ENCODE results near the gene U2AF1.
"Not testable (repeated sequence)": the region's sequence is repeated elsewhere in the genome, so short reads cannot be mapped to it uniquely, and the experiment has no call there.

Gene U2AF1

GRCh38 chr21:43106965-43107793 lies at the start of gene U2AF1:
U2AF1 (minus strand) TSS chr21:43107570; CDS start chr21:43107494, 76 bp downstream.
- DNase-seq = peak; percentile 81

- DNase-seq = not testable (repeated sequence)
These were observed 46.2 kb upstream of the U2AF1 start for GRCh38 chr21:43153601-43154000.

DNA sequence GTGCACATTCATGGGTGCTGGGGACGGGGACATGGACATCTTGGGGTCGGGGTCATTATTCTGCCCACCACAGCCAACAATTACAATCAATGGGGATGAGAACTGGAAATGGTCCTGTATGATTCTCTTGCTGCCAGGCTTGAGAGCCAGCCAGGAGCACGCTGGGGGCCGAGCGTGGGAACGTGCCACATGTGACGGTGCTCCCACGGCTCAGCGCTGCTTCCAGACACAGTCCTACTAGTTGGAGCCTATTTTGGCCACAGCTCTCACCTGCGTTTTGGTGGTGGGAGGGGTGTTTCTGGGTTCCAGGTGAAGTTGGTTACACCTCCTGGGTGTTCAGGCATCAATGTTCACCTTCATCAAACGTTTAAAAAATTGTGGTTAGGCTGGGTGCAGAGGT lies 42.0 kb upstream of the U2AF1 start:
- not testable (repeated sequence) for DNase-seq

DNA sequence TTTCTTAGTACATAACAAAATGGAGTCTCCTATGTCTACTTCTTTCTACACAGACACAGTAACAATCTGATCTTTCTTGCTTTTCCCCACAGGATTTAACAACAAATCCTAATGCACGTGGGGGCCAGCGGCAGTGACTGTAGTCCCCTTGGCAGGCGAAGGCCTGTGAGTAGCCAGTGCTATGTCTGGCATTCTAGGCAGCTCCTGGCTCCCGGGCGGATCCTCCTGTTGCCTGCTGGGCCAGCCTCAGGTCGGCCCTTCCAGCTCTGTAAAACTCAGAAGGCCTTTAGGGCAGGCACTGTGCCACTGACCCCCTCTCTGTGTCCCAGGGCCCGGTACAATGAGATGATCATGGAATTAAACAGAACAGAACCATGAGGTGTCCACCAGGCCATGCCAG lies 40.6 kb upstream of the U2AF1 start:
- not testable (repeated sequence) for DNase-seq

DNA sequence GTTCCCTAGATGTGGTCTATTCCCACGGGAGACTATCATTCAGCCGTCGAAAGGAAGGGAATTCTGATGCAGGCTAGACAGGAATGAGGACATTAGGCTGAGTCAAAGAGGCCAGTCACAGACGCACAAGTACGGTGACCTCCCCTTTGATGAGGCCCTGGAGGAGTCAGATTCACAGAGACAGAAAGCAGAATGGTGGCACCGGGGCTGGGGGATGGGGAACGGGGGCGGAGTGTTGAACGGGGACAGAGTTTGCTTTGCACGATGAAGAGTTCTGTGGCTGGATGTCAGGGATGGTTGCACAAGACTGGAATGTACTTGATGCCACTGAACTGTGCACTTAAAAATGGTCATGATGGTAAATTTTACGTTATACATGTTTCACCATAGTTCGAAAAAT lies 39.3 kb upstream of the U2AF1 start:
- not testable (repeated sequence) for DNase-seq

GRCh38 chr21:43141407-43141806 lies 34.0 kb upstream of the U2AF1 start:
- DNase-seq = not testable (repeated sequence)

DNA sequence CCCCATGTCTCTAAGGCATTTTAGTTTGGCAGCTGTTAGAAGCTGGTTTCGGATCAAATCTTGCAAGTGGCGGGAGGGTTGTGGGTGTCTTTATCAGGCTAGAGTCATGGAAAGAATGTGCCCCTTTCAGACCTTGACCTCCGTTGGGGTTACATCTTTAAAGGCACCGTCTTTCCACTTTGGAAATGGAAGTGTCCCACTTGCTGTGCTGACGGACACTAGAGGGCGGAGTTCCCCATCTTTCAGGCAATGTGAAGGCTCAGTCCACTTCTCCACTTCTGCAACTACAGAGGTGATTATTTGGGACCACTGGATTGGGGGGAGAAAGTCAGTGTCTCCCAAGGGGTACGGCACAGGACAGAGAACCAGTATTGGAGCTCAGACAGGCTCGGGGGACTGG lies 31.6 kb upstream of the U2AF1 start:
- not testable (repeated sequence) for DNase-seq

DNA sequence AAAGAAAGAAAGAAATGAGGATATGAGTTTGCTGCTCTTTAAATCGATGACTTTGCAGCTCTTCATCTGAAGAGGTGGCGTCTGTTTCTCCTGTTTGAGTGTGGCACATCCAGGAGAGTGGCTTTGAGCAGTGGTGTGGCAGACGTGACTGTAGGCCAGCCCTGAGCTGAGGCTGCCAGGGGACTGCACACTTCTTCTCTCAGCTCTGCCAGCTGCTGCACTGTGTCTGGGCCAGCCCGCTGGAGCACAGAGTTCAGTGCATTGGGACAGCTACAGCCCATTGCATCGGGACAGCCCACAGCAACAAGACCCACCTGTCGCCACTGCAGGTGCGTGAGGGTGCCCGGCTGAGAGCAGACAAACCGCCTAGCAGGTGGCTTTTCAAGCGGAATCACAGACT lies 27.1 kb upstream of the U2AF1 start:
- DNase-seq = not testable (repeated sequence)

DNA sequence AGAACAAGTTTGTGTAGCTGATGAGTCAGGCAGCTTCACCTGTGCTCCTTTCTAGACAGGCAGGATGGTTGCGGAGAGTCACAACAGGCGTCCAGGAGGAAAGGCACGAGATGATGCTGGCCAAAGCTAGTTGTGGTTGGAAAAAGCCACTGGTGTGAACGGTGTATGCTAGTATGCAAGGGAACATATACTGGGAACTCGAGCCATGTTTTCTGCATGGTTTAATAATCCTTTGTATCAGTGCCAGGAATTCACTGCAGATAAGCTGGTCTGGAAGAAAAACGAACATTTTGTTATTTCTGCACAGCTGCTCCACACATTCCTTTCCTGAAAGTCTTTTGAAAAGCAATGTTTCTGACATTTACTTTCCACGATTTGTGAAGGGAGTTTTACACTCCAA lies 22.7 kb upstream of the U2AF1 start:
- not testable (repeated sequence) for DNase-seq

DNA sequence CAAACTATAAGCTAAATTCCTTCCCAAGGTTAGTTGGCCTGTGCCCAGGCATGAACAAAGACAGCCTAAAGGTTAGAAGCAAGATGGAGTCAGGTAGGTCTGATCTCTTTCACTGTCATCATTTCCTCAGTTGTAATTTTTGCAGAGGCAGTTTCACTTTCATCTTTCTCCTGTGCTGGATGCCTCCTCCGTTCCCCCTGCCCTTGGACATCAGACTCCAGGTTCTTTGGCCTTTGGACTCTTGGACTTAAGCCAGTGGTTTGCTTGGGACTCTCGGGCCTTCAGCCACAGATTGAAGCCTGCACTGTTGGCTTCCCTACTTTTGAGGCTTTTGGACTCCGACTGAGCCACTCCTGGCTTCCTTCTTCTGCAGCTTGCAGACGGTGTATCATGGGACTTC lies 8.6 kb upstream of the U2AF1 start:
- DNase-seq = not testable (repeated sequence)

DNA sequence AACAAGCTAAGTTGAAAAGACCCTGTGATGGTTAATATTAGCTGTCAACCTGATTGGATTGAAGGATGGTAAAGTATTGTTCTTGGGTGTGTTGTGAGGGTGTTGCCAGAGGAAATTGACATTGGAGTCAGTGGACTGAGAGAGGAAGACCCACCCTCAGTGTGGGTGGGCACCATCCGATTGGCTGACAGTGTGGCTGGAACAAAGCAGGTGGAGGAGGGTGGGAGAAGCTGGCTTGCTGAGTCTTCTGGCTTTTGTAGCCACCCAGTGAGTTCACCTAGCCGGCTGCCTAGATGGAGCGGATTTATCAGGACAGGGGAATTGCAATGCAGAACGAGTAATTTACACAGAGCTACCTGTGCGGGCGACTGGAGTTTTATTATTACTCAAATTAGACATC lies 7.1 kb upstream of the U2AF1 start:
- DNase-seq = not testable (repeated sequence)

- DNase-seq = not testable (repeated sequence)
These were observed 1.6 kb upstream of the U2AF1 start for GRCh38 chr21:43109006-43109405.

GRCh38 chr21:43108177-43108576 lies 807 bp upstream of the U2AF1 start:
- not testable (repeated sequence) for DNase-seq

DNA sequence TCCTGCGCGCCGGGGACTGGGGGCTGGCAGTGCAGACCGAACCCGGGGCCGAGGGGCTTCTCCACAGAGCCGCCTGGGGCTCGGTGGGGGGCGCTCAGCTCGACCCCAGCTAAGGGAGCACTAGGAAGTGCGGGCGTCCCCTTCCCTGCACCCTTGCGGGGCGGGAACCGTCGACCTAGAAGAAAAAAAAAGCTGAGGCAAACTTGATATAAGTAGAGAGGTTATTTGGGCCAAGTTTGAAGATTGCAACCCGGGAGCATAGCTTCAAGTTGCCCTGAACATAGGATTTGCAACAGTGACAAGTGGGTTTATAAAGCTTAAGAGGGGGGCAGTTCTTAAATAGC lies 396 bp upstream of the U2AF1 start:
- DNase-seq = not testable (repeated sequence)

GRCh38 chr21:43104642-43105041 lies 2.7 kb downstream of the U2AF1 start:
- DNase-seq = not testable (repeated sequence)

GRCh38 chr21:43102281-43102680 lies 5.1 kb downstream of the U2AF1 start:
- DNase-seq = not testable (repeated sequence)

DNA sequence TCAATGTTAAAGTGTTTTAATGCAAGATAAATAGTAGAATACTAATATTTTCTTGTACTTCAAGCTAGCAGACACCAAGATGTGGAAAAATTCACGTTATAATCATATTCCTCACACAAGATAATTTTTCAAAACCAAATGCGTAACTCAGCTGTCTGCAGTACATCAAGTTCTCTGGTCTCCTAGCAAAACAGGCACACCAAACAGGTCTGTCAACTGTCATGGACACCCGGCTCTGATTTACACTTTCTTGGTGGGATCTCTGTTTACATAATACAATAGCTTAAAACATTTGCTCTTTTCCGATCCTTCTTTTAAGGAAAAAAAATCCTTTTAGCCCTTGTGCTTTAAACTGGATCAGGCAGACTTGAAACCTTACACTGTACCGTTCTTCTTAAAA lies 5.7 kb downstream of the U2AF1 start:
- DNase-seq = not testable (repeated sequence)

- DNase-seq = not testable (repeated sequence)
These were observed 6.4 kb downstream of the U2AF1 start for GRCh38 chr21:43101000-43101399.

DNA sequence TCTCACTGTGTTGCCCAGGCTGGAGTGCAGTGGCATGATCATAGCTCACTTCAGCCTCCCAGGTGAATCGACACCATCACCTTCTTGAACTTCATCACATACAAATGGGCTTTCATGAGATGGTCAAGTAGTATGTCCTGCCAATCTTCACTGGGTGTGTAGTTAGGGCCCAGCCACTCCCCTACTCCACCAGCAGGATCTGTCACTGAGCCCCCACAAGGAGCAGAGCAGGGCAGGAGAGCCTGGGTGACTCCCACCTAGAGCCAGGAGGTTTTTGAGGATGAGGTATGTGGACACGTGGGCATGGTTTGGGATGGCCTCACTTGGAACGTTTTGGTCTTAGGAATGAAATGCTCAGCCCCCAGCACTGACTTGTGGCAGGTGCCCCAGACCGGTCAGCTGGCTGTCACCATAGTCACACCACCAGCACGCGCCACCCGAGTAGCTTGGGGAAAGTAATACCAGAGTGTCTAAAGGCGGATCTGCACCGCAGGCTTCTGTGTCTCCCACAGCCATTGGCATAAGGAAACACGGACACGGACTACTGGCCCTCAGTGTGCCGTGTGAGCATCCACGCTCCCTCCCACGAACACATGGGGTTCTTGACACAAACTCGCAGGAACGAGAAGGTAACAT lies 15.3 kb downstream of the U2AF1 start:
- peak; percentile 47 for DNase-seq

DNA sequence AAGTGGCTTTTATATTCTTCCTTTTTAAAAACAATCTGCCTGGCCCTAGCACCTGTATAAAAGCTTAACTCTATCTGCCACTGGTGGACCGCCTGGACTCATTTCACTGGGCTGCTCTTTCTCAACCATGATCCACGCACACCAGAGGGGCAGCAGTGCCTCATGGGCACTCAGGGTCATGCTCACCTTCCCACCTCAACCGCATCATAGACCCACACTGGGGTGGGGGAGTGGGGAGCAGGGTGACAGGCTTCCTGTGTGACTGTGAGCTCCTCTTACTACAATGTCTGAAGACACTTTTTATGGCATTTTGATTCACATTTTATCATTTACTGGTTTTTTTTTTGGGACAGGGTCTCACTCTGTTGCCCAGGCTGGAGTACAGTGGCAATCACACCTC lies 16.4 kb downstream of the U2AF1 start:
- DNase-seq = not testable (repeated sequence)

DNA sequence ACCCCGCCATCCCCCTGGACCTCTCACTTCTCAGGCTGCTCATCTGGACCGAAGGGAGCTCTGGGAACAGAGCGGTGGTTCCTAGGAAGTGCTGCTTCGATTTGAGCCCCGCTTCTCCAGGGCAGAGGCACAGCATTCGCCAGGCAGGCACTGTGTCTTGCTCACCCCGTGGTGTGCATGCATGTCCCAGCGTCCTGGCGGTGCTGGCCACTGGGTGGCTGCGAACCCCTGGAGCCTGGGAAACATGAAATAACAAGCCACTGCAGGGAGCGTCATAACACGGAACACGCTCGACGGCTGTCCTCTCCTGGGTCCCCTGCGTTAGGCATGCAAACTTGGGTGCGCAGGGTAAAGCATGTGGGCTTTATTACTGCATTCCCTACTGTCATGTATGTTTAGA lies 17.9 kb downstream of the U2AF1 start:
- not testable (repeated sequence) for DNase-seq

- not testable (repeated sequence) for DNase-seq
These were observed 24.6 kb downstream of the U2AF1 start for GRCh38 chr21:43082587-43083300.

GRCh38 chr21:43076643-43077042 lies 30.7 kb downstream of the U2AF1 start:
- not testable (repeated sequence) for DNase-seq

Data from activated CD8-positive, alpha-beta memory T cell treated with anti-CD3 and anti-CD28 coated beads, Interleukin-2, amount 50 U/mL, for 48 hours (primary cell).